ENCODE data around the gene IMMP2L.
"Not testable (repeated sequence)": the region's sequence is repeated elsewhere in the genome, so short reads cannot be mapped to it uniquely, and the experiment has no call there.

Gene IMMP2L

DNA sequence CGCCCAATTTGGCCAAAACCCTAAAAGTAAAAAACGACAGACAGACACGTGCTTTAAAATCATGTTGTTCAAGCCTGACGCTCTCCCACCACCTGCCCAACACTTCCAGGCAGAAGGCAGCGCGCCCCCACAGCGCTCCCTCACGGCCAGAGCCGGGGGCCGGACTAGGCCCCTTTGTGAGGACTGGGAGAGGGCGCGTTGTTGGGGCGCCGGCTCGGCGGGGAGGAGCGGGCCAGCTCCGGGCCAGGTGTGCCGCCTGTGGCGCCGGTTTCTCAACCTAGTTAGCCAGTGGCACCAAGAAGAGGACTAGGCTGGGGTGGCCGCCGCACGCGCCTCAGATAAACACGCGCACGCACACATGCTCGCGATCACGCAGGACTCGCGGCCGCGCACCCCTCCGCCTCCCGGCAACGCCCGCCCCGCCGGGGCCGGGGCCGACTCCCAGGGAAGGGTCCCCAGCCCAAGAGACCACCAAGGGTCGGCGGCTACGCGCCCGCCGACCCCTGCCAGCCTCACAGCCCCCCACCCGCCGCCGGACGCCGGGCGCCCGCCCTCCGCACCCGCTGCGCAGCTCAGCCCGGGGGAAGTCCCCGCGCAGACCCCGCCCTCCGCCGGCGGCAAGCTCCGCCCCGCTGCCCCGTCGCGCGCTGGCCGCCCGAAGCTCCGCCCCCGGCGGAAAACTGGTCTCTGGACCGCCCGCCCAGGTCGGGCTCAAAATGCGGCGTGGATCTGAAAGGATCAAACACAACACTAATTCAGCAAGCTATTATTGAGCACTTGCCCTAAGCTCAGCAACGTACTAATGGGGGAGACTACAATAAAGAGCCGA is at the start of gene IMMP2L:
Gene IMMP2L (minus strand): TSS at position 589 of the 829 bp plus-strand sequence.
- DNase-seq (ENCODE audit: low read depth) = peak; percentile 85

DNA sequence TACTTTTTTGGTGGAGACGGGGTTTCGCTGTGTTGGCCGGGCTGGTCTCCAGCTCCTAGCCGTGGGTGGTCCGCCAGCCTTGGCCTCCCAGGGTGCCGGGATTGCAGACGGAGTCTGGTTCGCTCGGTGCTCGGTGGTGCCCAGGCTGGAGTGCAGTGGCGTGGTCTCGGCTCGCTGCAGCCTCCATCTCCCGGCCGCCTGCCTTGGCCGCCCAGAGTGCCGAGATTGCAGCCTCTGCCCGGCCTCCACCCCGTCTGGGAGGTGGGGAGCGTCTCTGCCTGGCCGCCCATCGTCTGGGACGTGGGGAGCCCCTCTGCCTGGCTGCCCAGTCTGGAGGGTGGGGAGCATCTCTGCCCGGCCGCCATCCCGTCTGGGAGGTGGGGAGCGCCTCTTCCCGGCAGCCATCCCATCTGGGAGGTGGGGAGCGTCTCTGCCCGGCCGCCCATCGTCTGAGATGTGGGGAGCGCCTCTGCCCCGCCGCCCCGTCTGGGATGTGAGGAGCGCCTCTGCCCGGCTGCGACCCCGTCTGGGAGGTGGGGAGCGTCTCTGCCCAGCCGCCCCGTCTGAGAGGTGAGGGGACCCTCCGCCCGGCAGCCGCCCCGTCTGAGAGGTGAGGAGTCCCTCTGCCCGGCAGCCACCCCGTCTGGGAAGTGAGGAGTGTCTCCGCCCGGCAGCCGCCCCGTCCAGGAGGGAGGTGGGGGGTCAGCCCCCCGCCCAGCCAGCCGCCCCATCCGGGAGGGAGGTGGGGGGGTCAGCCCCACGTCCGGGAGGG is 47.4 kb upstream of the IMMP2L start:
- DNase-seq (ENCODE audit: low read depth) = not testable (repeated sequence)

DNA sequence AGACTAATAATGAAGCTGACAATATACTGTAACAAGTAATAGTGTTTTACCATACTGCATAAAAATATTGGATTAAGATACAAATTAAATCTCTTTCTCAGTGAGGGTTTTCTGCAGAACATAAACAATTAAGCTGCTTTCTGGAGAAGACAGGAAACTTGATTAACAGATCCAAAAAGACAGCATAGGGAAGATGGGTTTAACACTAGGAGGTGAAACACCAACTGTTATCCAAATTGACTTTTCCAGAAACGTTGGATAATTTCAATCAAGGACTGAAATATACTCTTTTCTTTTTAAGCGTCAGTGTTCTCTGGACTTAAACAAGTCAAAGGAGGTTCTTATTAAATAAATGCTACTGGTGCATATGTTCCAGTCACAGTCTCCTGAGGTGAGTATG is 45.3 kb upstream of the IMMP2L start:
- DNase-seq (ENCODE audit: low read depth) = no peak

DNA sequence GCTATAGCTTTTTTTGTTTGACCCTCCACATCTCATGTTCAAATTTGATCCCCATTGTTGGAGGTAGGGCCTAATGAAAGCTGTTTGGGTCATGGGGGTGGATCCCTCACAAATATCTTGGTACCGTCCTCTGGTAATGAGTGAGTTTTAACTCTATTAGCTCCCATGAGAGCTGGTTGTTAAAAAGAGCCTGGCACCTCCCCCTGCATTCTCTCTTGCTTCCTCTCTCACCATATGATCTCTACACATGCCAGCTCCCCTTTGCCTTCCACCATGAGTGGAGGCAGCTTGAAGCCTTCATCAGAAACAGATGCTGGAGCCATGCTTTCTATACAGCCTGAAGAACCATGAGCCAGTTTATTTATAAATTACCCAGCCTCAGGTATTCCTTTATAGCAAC is 43.0 kb upstream of the IMMP2L start:
- no peak for DNase-seq (ENCODE audit: low read depth)

DNA sequence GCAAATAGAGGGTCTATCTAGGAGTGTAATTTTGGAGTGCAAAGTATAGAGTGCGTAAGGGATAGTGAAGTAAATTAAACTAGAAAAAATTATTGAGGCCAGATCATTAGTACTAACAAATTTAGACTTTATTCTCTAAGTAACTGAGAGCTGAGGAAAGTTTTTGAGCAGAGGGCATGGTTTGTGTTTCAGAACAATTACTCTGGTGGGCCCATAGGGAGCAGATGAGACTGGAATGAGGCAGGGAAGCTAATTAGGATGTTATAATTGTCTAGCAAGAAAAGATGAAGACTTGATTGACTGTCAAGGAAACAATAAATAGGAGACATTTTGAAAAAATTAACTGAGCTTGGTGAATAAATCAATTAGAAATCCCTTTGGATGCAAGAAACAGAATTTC is 37.8 kb upstream of the IMMP2L start:
- no peak for DNase-seq (ENCODE audit: low read depth)

DNA sequence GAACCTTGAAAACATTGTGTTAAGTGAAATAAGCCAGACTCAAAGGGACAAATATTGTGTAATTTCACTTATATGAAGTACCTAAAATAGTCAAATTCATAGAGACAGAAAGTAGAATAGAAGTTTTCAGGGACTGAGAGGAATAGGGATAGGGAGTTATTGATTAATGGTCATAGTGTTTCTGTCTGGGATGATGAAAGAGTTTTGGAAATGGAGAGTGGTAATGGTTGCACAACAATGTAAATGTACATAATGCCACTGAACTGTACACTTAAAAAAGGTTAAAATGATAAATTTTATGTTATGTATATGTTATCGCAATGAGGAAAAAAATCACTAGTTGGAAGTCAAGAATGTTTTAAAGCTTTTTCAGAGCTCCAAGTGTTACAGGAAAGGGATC is 33.5 kb upstream of the IMMP2L start:
- no peak for DNase-seq (ENCODE audit: low read depth)

DNA sequence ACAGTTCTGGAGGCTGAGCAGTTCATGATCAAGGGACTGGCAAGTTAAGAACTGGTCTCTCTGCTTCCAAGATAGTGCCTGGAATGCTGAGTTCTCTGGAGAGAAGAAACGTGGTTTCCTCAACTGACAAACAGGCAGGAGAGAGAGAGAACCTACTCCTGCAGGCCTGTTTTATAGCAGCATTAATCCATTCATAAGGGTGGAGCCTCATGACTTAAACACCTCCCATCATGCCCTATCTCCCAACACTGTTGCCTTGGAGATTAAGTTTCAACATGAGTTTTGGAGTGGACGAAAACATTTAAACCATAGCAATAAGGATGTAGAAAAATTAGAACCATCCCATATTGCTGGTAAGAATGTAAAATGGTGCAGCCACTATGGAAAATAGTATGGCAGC is 32.3 kb upstream of the IMMP2L start:
- DNase-seq (ENCODE audit: low read depth) = no peak

DNA sequence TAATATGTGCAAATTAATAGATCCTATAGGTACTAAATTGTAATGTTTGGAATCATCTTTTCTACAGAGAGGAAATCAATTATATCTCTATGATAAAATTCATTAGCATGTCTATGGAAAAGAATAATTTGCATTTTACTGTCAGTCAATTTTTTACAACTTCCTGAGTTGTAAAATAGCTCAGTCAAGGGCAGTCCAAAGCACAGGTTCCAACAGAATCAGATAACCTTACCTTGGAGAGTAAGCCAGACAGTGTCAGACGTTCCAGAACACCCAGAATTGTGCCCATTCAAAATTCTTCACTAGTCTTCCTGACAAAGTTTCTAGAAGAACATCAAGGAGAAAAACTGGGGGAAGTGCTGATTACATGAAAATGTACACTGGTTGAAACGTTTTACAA is 31.1 kb upstream of the IMMP2L start:
- DNase-seq (ENCODE audit: low read depth) = no peak

DNA sequence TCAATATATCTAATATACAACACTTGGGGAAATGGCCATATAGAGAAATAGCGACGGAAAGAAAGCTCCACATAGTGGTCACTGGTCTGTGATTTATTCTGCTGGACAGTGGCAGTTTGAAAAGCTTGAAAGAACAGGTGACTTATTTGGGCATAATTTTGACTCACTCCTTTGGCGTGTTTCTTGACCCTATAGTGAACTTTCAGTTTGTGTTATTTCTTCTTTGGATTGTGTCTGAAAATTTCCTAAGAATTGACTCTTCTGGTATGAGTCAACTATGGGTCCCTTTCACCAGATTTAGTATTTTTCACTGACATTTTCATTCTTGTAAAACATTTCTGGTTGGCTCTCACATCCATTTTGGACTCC is 25.8 kb upstream of the IMMP2L start:
- DNase-seq (ENCODE audit: low read depth) = peak; percentile 64

DNA sequence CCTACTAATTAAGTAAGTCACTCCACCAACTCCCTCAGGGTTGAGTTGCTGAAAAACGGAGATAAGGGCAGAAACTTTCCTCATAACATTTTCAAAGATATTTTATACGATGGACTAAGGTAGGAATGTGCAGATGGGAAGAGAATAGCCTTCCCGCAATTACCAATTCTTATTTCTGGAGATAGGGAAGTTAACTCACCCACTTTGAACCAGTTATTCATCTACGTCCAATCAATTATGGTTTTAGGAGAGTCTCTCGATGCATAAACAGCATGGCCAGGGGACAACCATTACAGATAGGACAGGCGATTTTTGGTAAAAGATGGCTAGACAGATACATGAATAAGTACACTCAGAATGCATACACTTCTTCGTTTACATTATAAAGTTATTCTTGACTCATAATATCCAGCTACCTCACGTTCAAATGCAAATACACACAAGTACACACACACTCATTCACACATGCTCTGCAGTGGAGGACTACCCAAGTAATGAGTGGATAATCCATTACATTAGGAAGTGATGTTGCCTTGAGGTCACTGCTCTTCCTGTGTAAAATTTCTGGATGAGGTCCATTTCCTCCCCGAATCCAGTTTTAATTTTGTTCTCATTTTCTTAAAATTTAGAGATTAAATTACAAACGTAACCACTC is 25.2 kb upstream of the IMMP2L start:
- no peak for DNase-seq (ENCODE audit: low read depth)

DNA sequence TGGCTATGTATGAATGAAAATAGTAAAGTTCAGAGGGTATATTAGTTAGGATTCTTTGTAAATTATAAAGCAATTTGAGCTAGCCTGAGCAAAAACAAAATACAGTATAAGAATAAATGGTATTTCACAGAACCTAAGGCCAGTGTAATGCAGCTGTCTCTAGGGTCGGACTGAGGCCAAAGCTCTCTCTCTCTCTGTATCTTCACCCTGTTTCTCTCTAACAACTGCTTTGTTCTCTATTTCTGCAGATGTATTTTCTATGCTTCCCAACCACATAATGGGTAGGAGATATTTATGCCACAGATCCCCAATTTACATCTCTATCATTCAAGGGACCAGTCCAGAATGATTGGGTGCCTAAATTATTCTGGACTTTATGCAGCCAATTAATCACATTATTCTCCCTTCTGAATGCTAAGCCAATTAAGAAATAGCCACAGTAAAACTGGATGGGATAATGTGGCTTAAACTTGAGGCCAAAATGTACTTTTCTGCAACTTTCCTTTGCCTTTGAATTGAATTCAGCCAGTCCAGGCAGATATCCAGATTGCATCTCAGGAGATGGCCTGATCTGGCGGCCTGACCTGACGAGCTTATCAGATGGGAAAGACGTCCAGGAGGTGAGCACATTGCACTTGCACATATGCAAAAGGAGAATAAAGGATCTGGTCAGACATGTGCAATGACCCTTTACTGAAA is 24.6 kb upstream of the IMMP2L start:
- no peak for DNase-seq (ENCODE audit: low read depth)

DNA sequence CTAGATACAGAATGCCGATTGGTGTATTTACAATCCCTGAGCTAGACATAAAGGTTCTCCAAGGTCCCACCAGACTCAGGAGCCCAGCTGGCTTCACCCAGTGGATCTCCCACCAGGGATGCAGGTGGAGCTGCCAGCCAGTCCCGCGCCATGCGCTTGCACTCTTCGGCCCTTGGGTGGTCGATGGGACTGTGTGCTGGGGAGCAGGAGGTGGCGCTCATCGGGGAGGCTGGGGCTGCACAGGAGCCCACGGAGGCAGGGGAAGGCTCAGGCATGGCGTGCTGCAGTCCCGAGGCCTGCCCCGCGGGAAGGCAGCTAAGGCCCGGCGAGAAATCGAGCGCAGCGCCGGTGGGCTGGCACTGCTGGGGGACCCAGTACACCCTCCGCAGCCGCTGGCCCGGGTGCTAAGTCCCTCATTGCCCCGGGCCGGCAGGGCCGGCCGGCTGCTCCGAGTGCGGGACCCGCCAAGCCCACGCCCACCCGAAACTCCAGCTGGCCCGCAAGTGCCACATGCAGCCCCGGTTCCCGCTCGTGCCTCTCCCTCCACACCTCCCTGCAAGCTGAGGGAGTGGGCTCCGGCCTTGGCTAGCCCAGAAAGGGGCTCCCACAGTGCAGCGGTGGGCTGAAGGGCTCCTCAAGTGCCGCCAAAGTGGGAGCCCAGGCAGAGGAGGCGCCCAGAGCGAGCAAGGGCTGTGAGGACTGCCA is 19.6 kb upstream of the IMMP2L start:
- DNase-seq (ENCODE audit: low read depth) = not testable (repeated sequence)

DNA sequence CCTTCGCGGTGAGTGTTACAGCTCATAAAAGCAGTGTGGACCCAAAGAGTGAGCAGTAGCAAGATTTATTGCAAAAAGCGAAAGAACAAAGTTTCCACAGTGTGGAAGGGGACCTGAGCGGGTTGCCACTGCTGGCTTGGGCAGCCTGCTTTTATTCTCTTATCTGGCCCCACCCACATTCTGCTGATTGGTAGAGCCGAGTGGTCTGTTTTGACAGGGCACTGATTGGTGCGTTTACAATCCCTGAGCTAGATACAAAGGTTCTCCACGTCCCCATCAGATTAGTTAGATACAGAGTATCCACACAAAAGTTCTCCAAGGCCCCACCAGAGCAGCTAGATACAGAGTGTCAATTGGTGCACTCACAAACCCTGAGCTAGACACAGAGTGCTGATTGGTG is 18.9 kb upstream of the IMMP2L start:
- DNase-seq (ENCODE audit: low read depth) = not testable (repeated sequence)

DNA sequence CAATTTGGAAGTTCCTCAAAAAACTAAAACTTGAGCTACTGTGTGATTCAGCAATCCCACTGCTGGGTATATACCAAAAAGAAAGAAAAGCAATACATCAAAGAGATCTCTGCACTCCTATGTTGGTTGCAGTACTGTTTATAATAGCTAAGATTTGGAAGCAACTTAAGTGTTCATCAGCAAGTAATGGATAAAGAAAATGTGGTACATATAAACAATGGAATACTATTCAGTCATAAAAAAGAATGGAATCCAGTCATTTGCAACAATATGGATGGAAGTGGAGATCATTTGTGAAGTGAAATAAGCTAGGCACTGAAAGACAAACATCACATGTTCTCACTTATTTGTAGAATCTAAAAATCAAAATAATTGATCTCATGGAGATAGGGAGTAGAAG is 16.5 kb upstream of the IMMP2L start:
- no peak for DNase-seq (ENCODE audit: low read depth)

DNA sequence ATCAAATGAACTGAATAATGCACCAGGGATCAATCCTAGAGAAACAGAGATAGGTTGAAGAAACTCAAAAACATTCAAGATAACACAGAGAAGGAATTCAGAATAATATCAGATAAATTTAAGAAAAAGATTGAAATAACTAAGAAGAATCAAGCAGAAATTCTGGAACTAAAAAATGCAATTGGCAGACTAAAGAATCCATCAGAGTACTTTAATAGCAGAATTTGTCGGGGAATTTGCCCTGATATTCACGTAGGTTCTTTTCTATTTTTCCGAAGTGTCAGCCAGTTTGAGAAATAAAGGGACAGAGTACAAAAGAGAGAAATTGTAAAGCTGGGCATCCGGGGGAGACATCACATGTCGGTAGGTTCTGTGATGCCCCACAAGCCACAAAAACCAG is 9.4 kb upstream of the IMMP2L start:
- DNase-seq (ENCODE audit: low read depth) = no peak

DNA sequence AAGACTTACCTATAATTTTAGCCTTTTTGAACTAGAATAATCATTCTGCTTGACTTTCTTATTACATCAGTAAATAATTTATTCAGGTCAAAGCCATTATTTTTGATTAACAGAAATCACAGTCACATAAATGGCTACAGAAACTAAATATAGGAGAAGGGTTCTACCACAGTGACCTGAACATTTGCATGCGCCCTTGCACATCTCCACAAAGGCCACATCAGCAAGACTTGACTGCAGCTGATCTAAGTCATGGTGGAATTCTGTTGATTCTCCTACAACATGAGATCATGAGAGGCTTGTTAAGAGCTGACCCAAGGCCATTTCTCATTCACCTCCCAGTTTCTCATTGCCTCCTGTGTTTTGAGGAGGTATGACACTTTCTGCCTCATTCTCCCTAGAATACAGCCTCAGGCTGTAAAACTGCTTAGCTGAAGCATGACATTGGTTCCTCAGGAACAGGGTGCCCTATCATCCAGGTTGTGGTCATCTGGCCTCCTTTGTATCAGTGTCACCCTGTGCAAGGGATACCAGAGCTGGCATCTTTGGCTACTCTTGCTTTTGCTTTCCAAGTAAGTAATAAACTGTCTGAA is 6.7 kb upstream of the IMMP2L start:
- no peak for DNase-seq (ENCODE audit: low read depth)

DNA sequence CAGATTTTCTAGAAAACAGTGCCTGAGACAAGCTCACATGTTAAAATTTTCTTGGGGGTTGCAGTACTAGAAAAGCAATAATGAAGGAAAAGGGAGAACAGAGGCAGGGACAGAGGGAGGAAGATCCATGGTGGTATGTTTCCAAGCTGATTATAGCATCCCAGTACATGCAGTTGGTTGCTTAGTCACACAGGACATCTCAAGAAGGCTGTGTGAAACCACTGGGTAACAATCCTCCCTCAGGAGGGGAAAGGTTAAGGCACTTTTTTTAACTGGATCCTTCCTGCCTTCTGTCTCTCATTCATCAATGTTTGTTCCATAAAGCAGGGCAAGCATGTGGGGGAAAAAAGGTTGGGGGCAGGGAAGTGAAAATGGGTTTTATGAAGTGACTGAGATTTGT is 6.1 kb upstream of the IMMP2L start:
- DNase-seq (ENCODE audit: low read depth) = no peak

DNA sequence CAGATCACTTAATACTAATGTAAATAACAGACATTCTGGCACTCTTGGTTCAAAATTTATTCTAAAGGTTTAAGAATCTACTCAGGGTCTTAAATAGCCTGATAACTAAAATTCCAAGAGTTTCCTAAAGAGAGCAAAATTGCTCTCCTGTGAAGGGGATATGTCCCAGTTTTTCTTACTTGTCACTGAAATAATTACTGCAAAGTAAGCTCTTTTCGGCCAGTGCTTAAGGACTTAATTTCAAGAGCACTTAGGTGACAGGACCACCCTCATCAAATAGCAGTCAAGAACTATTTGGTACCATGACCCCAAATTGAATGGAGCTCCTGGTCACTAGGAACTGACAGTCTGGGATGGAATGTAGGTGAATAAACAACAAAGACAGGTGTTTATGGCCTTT is 1.8 kb upstream of the IMMP2L start:
- DNase-seq (ENCODE audit: low read depth) = no peak

DNA sequence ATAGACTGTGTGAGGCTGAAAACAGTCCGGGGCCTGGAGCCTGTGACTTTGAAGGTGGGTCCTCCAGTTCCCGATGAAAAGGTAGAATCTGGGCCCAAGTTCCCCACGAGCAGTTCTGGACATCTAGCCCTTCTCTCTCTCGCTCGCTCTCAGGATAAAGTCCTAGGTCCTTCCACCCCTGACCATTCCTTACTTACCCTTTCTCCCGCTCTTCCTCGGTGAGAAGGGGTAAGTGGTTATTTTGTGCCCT is 713 bp downstream of the IMMP2L start:
- DNase-seq (ENCODE audit: low read depth) = peak; percentile 5

DNA sequence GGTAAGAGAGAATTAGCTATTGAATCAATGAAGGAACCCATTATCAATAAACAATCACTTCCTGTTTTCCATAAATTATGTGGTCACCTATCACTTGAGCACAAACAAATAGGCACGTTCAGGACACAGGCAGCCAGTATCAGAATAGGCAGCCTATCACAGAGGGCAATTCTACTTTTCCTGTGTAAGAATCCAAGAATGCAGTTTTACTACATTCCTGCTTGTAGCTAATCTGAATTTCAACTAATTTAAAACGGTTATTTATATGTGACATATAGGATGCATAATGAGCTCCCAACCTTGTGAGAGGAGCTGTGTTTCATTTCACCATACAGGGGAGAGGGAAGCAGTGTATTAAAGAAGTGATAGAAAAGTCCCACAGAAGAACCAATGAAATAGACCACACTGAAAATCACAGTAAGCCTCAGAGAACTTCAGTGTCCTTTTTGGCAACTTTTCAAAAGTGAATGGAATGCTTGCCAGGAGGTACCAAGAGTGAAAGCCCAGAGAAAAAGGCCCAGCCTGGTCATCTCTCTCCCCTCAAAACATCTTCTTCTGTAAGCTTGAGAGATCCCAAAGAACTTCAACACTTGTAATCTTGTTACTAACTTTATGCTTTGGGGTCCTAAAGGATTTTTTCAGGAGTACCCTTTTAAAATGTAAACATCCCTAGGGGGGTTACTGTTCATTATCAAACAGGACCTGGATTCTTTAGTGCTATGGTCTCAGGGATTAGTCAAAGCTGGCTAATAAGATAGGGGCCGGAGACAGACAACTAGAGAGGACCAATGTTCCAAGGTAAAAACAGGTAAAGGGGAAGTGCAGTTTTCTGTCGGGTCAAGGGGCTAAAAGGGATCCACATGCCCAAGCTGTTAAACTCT is 1.3 kb downstream of the IMMP2L start:
- DNase-seq (ENCODE audit: low read depth) = peak; percentile 77

DNA sequence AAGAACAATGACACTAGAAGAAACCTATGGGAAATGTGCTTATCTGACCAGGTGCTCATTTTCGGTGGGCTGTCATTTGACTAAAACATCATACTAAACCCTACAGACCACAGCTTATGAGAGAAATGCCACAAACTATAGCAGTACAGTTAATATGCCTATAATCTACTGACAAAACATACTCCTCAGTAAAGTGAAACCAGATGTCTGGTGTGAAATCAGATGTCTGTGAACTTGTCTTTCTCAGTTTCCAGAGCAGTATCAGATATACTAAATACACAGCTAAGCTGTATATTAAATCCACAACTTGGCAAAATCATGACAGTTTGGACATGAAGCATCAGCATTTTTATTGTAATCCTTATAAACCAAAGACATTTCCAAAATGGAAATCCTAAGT is 3.3 kb downstream of the IMMP2L start:
- peak; percentile 58 for DNase-seq (ENCODE audit: low read depth)
